Body of pancreas (tissue), 4 donors: ENCODE measurements around the gene CLP1.

Experiments used
- POLR2A ChIP-seq, 3 donors: fragments of 450-650 bp; IDR thresholded peaks; one replicate each; pipeline ENCODE4 v1.6.1; 2016; ENCODE audit warnings: antibody characterized with exemption in 3 of 3, mild to moderate bottlenecking in 2 of 3
- TF ChIP-seq, protein P1 (sequence below), 7 experiments: fragments of 450-650 bp in 4 of 7; fragments of 200-600 bp in 3 of 7; sonication (generic) in 3 of 7; IDR thresholded peaks; one replicate each; pipeline ENCODE4 v1.5.1; 2016 to 2019; ENCODE audit warnings: antibody characterized with exemption in 7 of 7

DNA sequence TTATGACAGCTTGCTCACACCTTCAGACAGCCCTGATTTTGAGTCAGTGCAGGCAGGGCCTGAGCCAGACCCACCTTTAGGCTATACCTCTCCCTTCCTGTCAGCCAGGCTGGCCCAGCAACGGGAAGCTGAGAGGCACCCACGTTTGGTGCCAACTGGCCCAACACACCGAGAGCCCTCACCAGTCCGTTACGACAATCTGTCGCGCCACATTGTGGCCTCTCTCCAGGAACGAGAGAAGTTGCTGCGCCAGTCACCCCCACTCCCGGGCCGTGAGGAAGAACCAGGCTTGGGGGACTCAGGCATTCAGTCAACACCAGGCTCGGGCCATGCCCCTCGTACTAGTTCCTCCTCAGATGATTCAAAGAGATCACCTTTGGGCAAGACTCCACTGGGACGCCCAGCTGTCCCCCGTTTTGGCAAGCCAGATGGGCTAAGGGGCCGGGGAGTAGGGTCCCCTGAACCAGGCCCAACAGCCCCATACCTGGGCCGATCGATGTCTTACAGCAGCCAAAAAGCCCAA, 41.3 kb downstream of the CLP1 start:
- TF ChIP-seq, protein P1, sequence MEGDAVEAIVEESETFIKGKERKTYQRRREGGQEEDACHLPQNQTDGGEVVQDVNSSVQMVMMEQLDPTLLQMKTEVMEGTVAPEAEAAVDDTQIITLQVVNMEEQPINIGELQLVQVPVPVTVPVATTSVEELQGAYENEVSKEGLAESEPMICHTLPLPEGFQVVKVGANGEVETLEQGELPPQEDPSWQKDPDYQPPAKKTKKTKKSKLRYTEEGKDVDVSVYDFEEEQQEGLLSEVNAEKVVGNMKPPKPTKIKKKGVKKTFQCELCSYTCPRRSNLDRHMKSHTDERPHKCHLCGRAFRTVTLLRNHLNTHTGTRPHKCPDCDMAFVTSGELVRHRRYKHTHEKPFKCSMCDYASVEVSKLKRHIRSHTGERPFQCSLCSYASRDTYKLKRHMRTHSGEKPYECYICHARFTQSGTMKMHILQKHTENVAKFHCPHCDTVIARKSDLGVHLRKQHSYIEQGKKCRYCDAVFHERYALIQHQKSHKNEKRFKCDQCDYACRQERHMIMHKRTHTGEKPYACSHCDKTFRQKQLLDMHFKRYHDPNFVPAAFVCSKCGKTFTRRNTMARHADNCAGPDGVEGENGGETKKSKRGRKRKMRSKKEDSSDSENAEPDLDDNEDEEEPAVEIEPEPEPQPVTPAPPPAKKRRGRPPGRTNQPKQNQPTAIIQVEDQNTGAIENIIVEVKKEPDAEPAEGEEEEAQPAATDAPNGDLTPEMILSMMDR (IDR thresholded peaks at IDR 0.05) = no peak
- no peak for TF ChIP-seq POLR2A (IDR thresholded peaks at IDR 0.05)
